ENCODE data around the gene DGKG.

The DGKG gene

GRCh38 chr3:186108941-186109865 lies 252.8 kb downstream of the DGKG start, which contains the start of gene ETV5:
ETV5 (minus strand) TSS chr3:186109089; CDS start chr3:186105868, 3,221 bp downstream.
- peaks cover 9% of the 10 kb centered on the region for H3K36me3 Mint-ChIP-seq (ENCODE audit: low read depth)
- DNase-seq = peak; percentile 97
- peaks cover 68% of the 10 kb centered on the region for H3K4me1 Mint-ChIP-seq
- peak within 1 kb of the TSS; percentile 98 for H3K27ac Mint-ChIP-seq
- peaks cover 14% of the 10 kb centered on the region for H3K27me3 Mint-ChIP-seq (ENCODE audit: low read depth, poor library complexity)
- peak within 1 kb of the TSS; percentile 96 for H3K4me3 Mint-ChIP-seq
- H3K9me3 Mint-ChIP-seq = no peaks in the 10 kb centered on the region
- TF ChIP-seq, protein P1, sequence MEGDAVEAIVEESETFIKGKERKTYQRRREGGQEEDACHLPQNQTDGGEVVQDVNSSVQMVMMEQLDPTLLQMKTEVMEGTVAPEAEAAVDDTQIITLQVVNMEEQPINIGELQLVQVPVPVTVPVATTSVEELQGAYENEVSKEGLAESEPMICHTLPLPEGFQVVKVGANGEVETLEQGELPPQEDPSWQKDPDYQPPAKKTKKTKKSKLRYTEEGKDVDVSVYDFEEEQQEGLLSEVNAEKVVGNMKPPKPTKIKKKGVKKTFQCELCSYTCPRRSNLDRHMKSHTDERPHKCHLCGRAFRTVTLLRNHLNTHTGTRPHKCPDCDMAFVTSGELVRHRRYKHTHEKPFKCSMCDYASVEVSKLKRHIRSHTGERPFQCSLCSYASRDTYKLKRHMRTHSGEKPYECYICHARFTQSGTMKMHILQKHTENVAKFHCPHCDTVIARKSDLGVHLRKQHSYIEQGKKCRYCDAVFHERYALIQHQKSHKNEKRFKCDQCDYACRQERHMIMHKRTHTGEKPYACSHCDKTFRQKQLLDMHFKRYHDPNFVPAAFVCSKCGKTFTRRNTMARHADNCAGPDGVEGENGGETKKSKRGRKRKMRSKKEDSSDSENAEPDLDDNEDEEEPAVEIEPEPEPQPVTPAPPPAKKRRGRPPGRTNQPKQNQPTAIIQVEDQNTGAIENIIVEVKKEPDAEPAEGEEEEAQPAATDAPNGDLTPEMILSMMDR (IDR thresholded peaks at IDR 0.05) = no peak

GRCh38 chr3:186108106-186108940 lies 253.7 kb downstream of the DGKG start:
- H3K4me3 Mint-ChIP-seq = peak overlapping the region; percentile 96

GRCh38 chr3:186107215-186108105 lies 254.6 kb downstream of the DGKG start:
- DNase-seq = peak; percentile 81
- Mint-ChIP-seq H3K4me1 (peaks cover 75% of the 10 kb centered on the region), H3K4me3 (peak overlapping the region; percentile 96), H3K27ac (peak overlapping the region; percentile 98), H3K36me3 (ENCODE audit: low read depth) (peaks cover 18% of the 10 kb centered on the region), H3K27me3 (ENCODE audit: low read depth, poor library complexity) (peaks cover 7% of the 10 kb centered on the region), H3K9me3 (no peaks in the 10 kb centered on the region)
- TF ChIP-seq, protein P1 (IDR thresholded peaks at IDR 0.05) = no peak

More at GRCh38 chr3:186108106-186108940, 253.7 kb downstream of the DGKG start:
- peak; percentile 74 for DNase-seq
- Mint-ChIP-seq H3K27me3 (ENCODE audit: low read depth, poor library complexity) (peaks cover 14% of the 10 kb centered on the region), H3K36me3 (ENCODE audit: low read depth) (peaks cover 13% of the 10 kb centered on the region), H3K4me1 (peaks cover 75% of the 10 kb centered on the region), H3K27ac (peak overlapping the region; percentile 98), H3K9me3 (no peaks in the 10 kb centered on the region)
- TF ChIP-seq, protein P1 (IDR thresholded peaks at IDR 0.05) = no peak

DNA sequence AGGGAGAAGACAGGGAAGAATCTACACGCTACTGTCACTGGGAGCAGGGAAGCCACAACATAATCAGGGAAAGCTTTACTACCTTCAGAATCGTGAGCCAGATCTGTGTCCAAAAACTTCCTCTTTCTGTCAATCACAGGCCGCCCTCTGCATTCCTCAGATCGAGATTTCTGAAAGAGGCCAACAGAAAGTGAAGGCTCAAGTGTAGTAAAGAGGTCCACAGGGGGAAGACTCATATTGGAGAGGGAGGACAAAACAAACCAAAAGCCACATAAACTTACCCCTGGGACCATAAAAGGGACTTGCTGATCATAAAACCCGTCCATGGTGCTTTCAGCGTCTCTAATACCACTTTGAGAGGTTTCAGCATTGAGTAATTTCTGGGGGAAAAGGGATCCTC lies 256.5 kb downstream of the DGKG start:
- no peak for DNase-seq
- Mint-ChIP-seq H3K27ac (peak overlapping the region; percentile 98), H3K27me3 (ENCODE audit: low read depth, poor library complexity) (no peaks in the 10 kb centered on the region), H3K4me3 (peak overlapping the region; percentile 78), H3K9me3 (no peaks in the 10 kb centered on the region), H3K4me1 (peaks cover 70% of the 10 kb centered on the region), H3K36me3 (ENCODE audit: low read depth) (peaks cover 27% of the 10 kb centered on the region)
- TF ChIP-seq, protein P1 (IDR thresholded peaks at IDR 0.05) = no peak

DNA sequence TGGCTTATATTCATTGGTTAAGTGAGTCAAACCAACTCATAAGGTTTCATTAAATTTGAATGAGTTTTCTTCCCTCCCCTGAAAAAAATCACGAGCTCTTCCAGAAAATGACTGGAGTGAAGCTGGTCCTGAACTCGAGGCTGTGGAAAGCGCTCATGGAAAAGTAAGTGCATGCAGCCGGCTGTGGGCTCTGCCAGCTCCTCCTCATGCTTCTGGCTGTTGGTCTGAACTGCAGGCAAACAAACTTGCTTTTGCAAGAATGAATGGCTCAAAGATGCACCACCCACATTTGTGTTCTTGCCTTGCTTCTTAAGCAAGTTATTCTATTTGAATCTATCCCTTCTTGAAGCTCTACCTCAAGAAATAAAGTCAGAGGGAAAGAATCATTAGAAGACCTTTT lies 259.3 kb downstream of the DGKG start:
- Mint-ChIP-seq H3K9me3 (no peaks in the 10 kb centered on the region), H3K36me3 (ENCODE audit: low read depth) (peaks cover 27% of the 10 kb centered on the region), H3K27ac (peak overlapping the region; percentile 77), H3K4me1 (peaks cover 89% of the 10 kb centered on the region), H3K4me3 (peak overlapping the region; percentile 51), H3K27me3 (ENCODE audit: low read depth, poor library complexity) (no peaks in the 10 kb centered on the region)
- no peak for DNase-seq
- TF ChIP-seq, protein P1 (IDR thresholded peaks at IDR 0.05) = no peak

Data from nephron progenitor cell (in vitro differentiated cells).